ENCODE measurements around the gene XPR1. TPM values are rescaled to one million over a fixed set of nuclear protein-coding genes. Genes with fewer than 3 reads are reported as not detected.

XPR1 gene
- total RNA-seq, 1 donor from 2014 or later, result 46.7 TPM

DNA sequence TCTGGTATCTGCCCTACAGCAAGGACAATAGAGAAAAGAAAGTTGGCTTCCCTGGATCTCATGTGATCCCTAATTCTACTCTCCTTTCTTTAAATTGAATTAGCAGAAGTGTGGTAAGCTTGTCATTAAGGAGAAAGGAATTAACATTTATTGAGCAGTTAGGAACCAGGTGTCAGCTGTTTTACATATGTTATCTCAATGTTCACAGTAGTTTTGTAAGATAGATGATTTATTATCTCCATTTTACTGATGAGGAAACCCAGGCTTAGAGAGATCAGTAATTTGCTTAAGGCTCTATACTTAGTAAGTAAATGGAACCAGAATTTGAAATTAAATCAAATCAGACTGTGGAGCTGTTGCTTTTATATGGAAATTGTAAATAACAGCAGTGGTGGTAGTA is 8.0 kb downstream of the XPR1 start:
- no peak for TF ChIP-seq CTCF (conservative IDR thresholded peaks at IDR 0.05)
- H3K4me3 Mint-ChIP-seq, result no peak overlapping the region
- peaks cover 13% of the 10 kb centered on the region for H3K36me3 Mint-ChIP-seq (ENCODE audit: low read depth)
- no peaks in the 10 kb centered on the region for H3K27me3 Mint-ChIP-seq (ENCODE audit: low read depth)
- H3K27ac Mint-ChIP-seq (ENCODE audit: unreplicated experiment), result no peak overlapping the region
- no peaks in the 10 kb centered on the region for H3K9me3 Mint-ChIP-seq
- DNase-seq (ENCODE audit: low read depth, low spot score), result no peak
- H3K4me1 Mint-ChIP-seq, result peaks cover 16% of the 10 kb centered on the region

DNA sequence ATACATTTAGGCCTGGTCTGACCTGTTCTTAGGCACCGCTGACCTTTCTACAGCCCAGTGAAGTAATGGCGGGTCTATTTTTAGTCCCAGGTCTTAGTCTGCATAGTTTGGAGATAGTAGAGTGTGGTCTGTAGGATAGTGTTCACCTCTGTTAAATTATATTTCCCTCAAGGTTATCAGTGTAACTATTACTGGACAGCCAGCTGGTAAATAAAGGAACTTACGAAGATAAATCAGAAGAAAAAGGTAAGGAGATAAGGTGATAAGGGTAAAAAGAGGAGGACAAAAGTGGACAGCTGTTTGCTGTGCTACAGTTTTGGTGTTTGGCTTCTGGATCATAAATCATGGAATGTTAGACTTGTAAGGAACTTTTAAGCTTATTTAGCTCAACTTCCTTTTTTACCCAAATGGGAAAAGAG is 8.7 kb downstream of the XPR1 start:
- peaks cover 13% of the 10 kb centered on the region for H3K36me3 Mint-ChIP-seq (ENCODE audit: low read depth)
- H3K9me3 Mint-ChIP-seq, result no peaks in the 10 kb centered on the region
- DNase-seq (ENCODE audit: low read depth, low spot score), result no peak
- no peak overlapping the region for H3K4me3 Mint-ChIP-seq
- H3K27ac Mint-ChIP-seq (ENCODE audit: unreplicated experiment), result no peak overlapping the region
- TF ChIP-seq CTCF (conservative IDR thresholded peaks at IDR 0.05), result no peak
- no peaks in the 10 kb centered on the region for H3K27me3 Mint-ChIP-seq (ENCODE audit: low read depth)
- peaks cover 15% of the 10 kb centered on the region for H3K4me1 Mint-ChIP-seq

DNA sequence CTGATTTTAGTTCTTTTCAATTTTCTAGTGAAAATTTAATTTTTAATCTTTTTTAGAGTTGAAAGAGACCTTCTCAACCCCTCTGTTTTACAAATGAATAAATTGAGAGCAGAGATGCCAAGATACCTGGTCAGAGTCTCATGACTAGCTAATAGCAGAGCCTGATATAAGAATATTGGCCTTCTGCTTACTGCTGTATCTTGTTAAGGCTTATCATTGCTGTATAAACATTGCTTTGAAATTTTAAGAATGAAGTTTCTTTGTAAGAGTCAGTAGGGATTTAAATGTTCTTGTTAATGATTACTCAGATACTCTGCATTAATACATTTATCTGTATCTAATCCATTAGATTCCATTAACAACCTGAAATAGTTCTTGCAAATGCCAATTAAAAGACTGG is 9.8 kb downstream of the XPR1 start:
- Mint-ChIP-seq H3K9me3 (no peaks in the 10 kb centered on the region), H3K4me3 (no peak overlapping the region), H3K4me1 (peaks cover 15% of the 10 kb centered on the region), H3K36me3 (ENCODE audit: low read depth) (peaks cover 16% of the 10 kb centered on the region), H3K27me3 (ENCODE audit: low read depth) (no peaks in the 10 kb centered on the region), H3K27ac (ENCODE audit: unreplicated experiment) (no peak overlapping the region)
- no peak for TF ChIP-seq CTCF (conservative IDR thresholded peaks at IDR 0.05)
- no peak for DNase-seq (ENCODE audit: low read depth, low spot score)

DNA sequence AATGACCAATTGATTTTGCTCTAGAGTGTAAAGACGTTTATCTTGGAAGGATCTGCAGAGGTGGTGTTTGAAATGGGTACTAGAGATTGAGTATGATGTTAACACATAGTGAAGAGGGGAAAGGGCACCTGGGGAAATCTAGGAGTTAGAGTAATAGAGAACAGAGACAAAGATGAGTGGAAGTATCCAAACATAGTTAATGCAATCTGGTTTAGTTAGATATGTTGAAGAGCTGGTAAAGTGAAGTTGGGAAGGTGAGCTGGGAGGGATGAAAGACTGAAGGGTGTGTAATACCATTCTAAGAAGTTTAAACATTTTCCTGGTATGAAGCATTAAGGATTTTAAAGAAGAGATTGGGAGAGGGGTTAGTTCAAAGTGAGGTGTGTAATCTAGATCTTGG is 11.0 kb downstream of the XPR1 start:
- DNase-seq (ENCODE audit: low read depth, low spot score), result no peak
- peaks cover 18% of the 10 kb centered on the region for H3K36me3 Mint-ChIP-seq (ENCODE audit: low read depth)
- no peaks in the 10 kb centered on the region for H3K27me3 Mint-ChIP-seq (ENCODE audit: low read depth)
- H3K4me1 Mint-ChIP-seq, result peaks cover 15% of the 10 kb centered on the region
- peak overlapping the region; percentile 0 for H3K27ac Mint-ChIP-seq (ENCODE audit: unreplicated experiment)
- H3K4me3 Mint-ChIP-seq, result no peak overlapping the region
- H3K9me3 Mint-ChIP-seq, result no peaks in the 10 kb centered on the region
- no peak for TF ChIP-seq CTCF (conservative IDR thresholded peaks at IDR 0.05)

- Mint-ChIP-seq H3K36me3 (ENCODE audit: low read depth) (peaks cover 18% of the 10 kb centered on the region), H3K4me1 (peaks cover 15% of the 10 kb centered on the region), H3K27ac (ENCODE audit: unreplicated experiment) (no peak overlapping the region), H3K27me3 (ENCODE audit: low read depth) (no peaks in the 10 kb centered on the region), H3K4me3 (no peak overlapping the region), H3K9me3 (no peaks in the 10 kb centered on the region)
- DNase-seq (ENCODE audit: low read depth, low spot score), result no peak
- no peak for TF ChIP-seq CTCF (conservative IDR thresholded peaks at IDR 0.05)
Observed at GRCh38 chr1:180643693-180644092, 11.9 kb downstream of the XPR1 start.

Data from neural crest cell (in vitro differentiated cells).